Ramos (cell line): Measurements from ENCODE around the gene GLE1.
"Not testable (repeated sequence)": the region's sequence is repeated elsewhere in the genome, so short reads cannot be mapped to it uniquely, and the experiment has no call there.

Experiments used
- in situ Hi-C: fragments of 300-500 bp; cut with MboI; formaldehyde crosslinking; loops from one replicate; pipeline ENCODE4 v1.14.3; 2022; ENCODE audit warnings: low sequenced_read_pairs; ENCODE audit not compliant: unreplicated experiment

GLE1 gene

DNA sequence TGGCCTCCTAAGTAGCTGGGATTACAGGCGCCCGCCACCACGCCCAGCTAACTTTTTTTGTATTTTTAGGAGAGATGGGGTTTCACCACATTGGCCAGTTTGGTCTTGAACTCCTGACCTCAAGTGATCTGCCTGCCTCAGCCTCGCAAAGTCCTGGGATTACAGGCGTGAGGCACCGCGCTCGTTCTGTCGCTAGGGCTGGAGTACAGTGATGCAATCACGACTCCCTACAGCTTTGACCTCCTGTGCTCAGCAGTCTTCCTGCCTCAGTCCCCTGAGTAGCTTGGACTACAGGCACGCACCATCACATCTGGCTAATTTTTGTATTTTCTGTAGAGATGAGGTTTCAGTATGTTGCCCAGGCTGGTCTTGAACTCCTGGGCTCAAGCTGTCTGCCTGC is 82.4 kb downstream of the GLE1 start:
- in situ Hi-C loops, result not testable (repeated sequence)

DNA sequence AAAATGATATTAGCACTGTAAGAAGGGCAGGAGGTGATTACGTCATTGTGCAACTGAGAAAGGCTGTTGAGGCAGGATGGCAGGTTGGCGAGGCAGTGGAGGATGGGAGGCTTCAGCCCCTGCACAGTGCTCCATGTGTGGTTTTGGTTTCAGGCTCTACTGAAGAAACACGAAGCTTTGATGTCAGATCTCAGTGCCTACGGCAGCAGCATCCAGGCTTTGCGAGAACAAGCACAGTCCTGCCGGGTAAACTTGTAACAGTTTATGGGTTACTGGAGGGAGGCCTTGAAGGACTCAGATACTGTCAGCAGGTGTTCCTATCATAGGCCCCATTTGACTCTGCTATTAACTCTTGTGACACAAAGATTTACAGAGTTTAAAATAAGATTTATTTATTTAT is 82.9 kb downstream of the GLE1 start:
- in situ Hi-C loops, result no loop called here

DNA sequence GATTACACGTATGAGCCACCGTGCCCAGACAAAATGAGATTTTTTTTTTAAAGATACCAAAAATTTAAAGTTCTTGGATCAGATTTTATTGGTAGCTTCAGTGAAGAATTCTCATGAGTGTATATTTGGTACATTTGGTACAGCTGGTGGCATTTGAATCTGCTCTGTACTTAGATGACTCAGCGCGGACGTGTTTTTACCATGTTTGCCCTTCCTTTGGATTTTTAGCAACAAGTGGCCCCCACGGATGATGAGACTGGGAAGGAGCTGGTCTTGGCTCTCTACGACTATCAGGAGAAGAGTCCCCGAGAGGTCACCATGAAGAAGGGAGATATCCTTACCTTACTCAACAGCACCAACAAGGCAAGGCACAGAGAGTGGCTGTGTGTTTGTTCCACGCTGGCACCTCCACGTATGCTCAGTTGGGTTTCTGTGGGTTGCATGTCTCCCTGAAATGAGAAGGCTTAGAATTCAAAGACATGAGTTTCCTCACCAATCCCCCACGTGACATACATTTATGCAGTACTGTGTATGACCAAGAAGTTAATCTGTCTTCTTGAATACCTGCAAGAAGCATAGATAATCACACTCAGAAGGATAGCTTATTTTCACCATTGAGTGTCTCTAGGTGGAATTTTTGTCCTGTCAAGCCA is 84.2 kb downstream of the GLE1 start:
- in situ Hi-C loops, result no loop called here
